ENCODE results near the gene SLC35F3. TPM values are rescaled to one million over a fixed set of nuclear protein-coding genes. Genes with fewer than 3 reads are reported as not detected.
A peak's percentile ranks its signal among the peaks of the same experiment; 100 is the strongest.

The SLC35F3 gene
- total and polyA plus RNA-seq, 9 of the 15 experiments (the other 6 are each of a cell fraction or from before 2014, with no cell fraction given), result 0.04 to 0.07 (median 0.04) TPM; not detected in 6

- TF ChIP-seq MITF (IDR thresholded peaks at IDR 0.05), result no peak
- TF ChIP-seq SIX5 (IDR thresholded peaks at IDR 0.05; ENCODE audit: borderline replicate concordance in 1 of 2, insufficient read depth in 1 of 2, low read depth in 1 of 2, low read length in 2 of 2), result no peak
- no peak for TF ChIP-seq TCF15 (CRISPR knock-in tag; IDR thresholded peaks at IDR 0.05)
- TF ChIP-seq ZNF644 (tag; IDR thresholded peaks at IDR 0.05; ENCODE audit: low read depth), result no peak
- no peak for TF ChIP-seq JUNB (CRISPR knock-in tag; conservative IDR thresholded peaks at IDR 0.05)
- TF ChIP-seq ZSCAN29 (IDR thresholded peaks at IDR 0.05), result no peak
- TF ChIP-seq MNT (conservative IDR thresholded peaks at IDR 0.05), result no peak
- TF ChIP-seq MLX (CRISPR knock-in tag; conservative IDR thresholded peaks at IDR 0.05), result no peak
- no peak for TF ChIP-seq IRF1 (CRISPR knock-in tag; IDR thresholded peaks at IDR 0.05; ENCODE audit: borderline replicate concordance)
- no peak for TF ChIP-seq ZNF395 (CRISPR knock-in tag; IDR thresholded peaks at IDR 0.05)
- no peak for TF ChIP-seq RUNX1 (IDR thresholded peaks at IDR 0.05; ENCODE audit: low read depth)
- TF ChIP-seq ARID1B (IDR thresholded peaks at IDR 0.05), result peak; percentile 32; the same call in 1 of the 2 replicates
These were observed 335.0 kb downstream of the SLC35F3 start (continued) for GRCh38 chr1:234239515-234239914.

All from K562 (cell line).